GM12801 (cell line): ENCODE measurements around the gene MYO16.

ENCODE experiments used
- TF ChIP-seq, protein P1 (sequence below): IDR thresholded peaks from one replicate; pipeline ENCODE4 v1.5.1; 2011; ENCODE audit warnings: control low read depth; ENCODE audit not compliant: insufficient read length; ENCODE audit errors: extremely low read depth

MYO16 gene

GRCh38 chr13:109209526-109209925 is 580.1 kb downstream of the MYO16 start:
- TF ChIP-seq, protein P1, sequence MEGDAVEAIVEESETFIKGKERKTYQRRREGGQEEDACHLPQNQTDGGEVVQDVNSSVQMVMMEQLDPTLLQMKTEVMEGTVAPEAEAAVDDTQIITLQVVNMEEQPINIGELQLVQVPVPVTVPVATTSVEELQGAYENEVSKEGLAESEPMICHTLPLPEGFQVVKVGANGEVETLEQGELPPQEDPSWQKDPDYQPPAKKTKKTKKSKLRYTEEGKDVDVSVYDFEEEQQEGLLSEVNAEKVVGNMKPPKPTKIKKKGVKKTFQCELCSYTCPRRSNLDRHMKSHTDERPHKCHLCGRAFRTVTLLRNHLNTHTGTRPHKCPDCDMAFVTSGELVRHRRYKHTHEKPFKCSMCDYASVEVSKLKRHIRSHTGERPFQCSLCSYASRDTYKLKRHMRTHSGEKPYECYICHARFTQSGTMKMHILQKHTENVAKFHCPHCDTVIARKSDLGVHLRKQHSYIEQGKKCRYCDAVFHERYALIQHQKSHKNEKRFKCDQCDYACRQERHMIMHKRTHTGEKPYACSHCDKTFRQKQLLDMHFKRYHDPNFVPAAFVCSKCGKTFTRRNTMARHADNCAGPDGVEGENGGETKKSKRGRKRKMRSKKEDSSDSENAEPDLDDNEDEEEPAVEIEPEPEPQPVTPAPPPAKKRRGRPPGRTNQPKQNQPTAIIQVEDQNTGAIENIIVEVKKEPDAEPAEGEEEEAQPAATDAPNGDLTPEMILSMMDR: no peak

DNA sequence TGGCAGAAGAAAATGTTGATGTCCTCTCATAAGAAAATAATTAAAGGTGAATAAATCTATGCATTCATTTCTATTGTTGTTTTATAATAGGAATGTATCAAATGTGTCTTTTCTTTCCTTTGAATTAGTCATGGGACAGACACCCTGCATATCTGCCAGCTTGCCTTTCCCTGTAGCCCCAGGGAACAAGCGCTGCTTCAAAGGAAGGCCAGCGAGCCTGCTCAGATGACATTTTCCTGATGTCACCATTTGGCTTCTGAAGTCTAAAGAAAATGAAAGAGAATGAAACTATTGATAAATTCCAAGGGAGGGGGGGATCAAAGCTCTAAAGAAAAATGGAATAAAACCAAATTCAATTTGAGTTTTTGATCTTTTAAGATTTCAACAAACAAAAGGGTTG is 582.2 kb downstream of the MYO16 start:
- TF ChIP-seq, protein P1: no peak

DNA sequence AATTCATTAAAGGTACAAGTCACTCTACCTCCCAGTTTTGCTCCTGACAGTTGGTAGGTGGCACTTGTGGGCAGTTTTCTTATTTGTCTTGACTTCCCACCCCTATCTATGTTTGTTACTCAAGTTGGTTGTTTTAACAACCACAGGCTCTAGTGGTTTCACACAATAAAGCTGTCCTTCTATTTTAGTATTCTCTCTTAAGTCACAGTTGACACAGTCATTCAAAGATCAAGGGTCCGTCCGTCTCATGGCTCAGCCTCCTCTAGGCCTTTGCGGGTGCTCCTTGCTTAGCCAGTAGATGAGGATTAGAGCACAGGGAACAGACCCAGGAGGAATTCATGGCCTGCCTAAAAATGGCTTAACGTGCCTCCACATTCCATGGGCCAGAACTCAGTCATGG is 583.2 kb downstream of the MYO16 start:
- TF ChIP-seq, protein P1: no peak

GRCh38 chr13:109213714-109214113 is 584.3 kb downstream of the MYO16 start:
- TF ChIP-seq, protein P1: no peak

DNA sequence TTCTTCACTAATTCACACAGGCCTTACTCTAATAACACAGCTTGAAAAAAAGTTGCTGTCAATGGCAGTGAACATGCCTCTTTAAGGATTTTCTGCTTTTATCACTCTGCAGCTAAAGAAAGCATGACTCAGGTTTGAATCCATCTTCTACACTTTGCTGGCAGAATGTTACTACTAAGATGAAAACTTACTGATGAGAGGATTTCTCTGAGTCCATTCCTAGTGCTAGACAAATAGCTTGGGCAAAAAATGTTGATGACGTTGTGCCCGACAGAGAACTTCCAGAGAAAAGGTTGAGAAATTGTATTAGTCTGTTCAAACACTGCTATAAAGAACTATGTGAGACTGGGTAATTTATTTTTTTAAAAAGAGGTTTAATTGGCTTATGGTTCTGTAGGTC is 585.0 kb downstream of the MYO16 start:
- TF ChIP-seq, protein P1: no peak

DNA sequence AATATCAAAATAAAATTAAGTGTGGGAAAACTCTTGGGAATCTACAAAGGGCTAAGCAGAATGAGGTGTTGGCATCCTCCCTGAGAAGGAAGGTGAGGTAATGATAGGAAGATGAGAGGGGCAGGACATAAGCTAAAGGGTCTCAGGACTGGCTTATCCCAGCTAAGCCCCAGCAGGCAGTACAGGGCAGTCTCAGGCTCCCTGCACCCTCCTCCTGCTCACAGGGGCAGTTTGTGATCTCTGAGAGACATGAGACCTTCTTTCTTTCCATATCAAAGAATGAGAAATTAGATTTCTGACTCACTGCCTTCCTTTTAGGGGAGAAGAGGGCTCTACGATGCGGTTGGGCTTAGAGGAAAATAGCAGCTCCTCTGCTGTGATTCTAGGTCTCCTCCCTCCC is 586.0 kb downstream of the MYO16 start:
- TF ChIP-seq, protein P1: no peak

DNA sequence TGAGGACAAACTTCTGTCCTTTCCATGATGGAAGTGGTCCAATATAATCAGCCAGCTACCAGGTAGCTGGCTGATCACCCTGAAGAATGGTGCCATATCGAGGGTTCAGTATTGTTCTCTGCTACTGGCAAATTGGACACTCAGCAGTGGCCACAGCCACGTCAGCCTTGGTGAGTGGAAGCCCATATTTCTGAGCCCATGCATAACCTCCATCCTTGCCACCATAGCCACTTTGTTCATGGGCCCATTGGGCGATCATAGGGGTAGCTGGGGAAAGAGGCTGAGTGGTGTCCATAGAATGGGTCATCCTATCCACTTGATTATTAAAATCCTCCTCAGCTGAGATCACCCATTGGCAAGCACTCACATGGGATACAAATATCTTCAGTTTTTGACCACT is 591.2 kb downstream of the MYO16 start:
- TF ChIP-seq, protein P1: no peak

- TF ChIP-seq, protein P1: no peak
Measured at GRCh38 chr13:109224033-109224432, 594.6 kb downstream of the MYO16 start.
